Endothelial cell of umbilical vein (primary cell): ENCODE results near the gene MVK. TPM values are rescaled to one million over a fixed set of nuclear protein-coding genes. Genes with fewer than 3 reads are reported as not detected.

Experiments
- BruUV-seq: library from RNA; stranded (reverse); fragments of 400-500 nt; replicated peaks from 2 replicates; lab custom pipeline; 2021; lab: Mats Ljungman, UMichigan
- CTCF ChIA-PET: fragments of 300-600, 350-600 bp; sonication (Branson Sonifier 250); formaldehyde crosslinking; loops from one replicate; lab custom pipeline; 2021; ENCODE audit warnings: antibody characterized with exemption, inconsistent platforms; lab: Charles Lee
- POLR2A ChIA-PET: fragments of 300-600, 350-600 bp; sonication (Branson Sonifier 250); formaldehyde crosslinking; loops from one replicate; lab custom pipeline; 2021; ENCODE audit warnings: antibody characterized with exemption, inconsistent platforms; lab: Charles Lee
- DNase-seq: peaks from one replicate; pipeline ENCODE4 v3.0.0-alpha.2; 2011; ENCODE audit warnings: low read depth, low spot score
- FAIRE-seq: peaks from 2 replicates; lab custom pipeline; 2011; peaks lifted over from hg19 to GRCh38; lab: Jason Lieb, UNC
- H2AFZ ChIP-seq: 2 replicates; pipeline ENCODE4 v1.6.0; 2012; ENCODE audit warnings: low read depth, low read length, control low read depth, inconsistent platforms
- H3K27ac ChIP-seq: 2 replicates; pipeline ENCODE4 v1.5.1; 2011; ENCODE audit warnings: low read depth, mild to moderate bottlenecking, control low read depth, low read length, moderate library complexity; ENCODE audit not compliant: insufficient read depth
- H3K27me3 ChIP-seq, 2 experiments: 2 replicates each; pipeline versions ENCODE4 v1.6.0 to v1.6.1; 2011; ENCODE audit warnings: low read length in 2 of 2, mixed read lengths in 1 of 2; ENCODE audit not compliant: control insufficient read depth in 2 of 2, insufficient read depth in 2 of 2
- H3K36me3 ChIP-seq, 2 experiments: 2 replicates in 1 of 2; 3 replicates in 1 of 2; pipeline ENCODE4 v1.5.1; 2011; ENCODE audit warnings: low read length in 2 of 2, mild to moderate bottlenecking in 1 of 2, moderate library complexity in 1 of 2; ENCODE audit not compliant: control insufficient read depth in 2 of 2, insufficient read depth in 2 of 2; ENCODE audit errors: extremely low read depth in 1 of 2
- H3K4me1 ChIP-seq: 3 replicates; pipeline ENCODE4 v1.5.1; 2011; ENCODE audit warnings: mild to moderate bottlenecking, low read length; ENCODE audit not compliant: control insufficient read depth, insufficient read depth; ENCODE audit errors: extremely low read depth
- H3K4me2 ChIP-seq: 2 replicates; pipeline ENCODE4 v1.6.1; 2011; ENCODE audit warnings: low read length, control low read depth, mixed read lengths; ENCODE audit not compliant: insufficient read depth
- H3K4me3 ChIP-seq, 3 experiments: fragments of 200-600 bp in 1 of 3; sonication (generic), shearing (Covaris generic) in 1 of 3; replicated peaks in 1 of 3; 2 replicates each; pipeline ENCODE4 v1.5.1; 2011 to 2016; ENCODE audit warnings: control low read depth in 3 of 3, low read length in 3 of 3, mild to moderate bottlenecking in 2 of 3, inconsistent platforms in 1 of 3, low read depth in 1 of 3, moderate library complexity in 1 of 3; ENCODE audit not compliant: insufficient read depth in 1 of 3
- H3K79me2 ChIP-seq: 2 replicates; pipeline ENCODE4 v1.6.0; 2012; ENCODE audit warnings: low read length, inconsistent platforms; ENCODE audit not compliant: control insufficient read depth, insufficient read depth
- H3K9ac ChIP-seq: replicated peaks from 2 replicates; pipeline ENCODE3; 2011; ENCODE audit warnings: low read length, control low read depth; ENCODE audit not compliant: insufficient read depth; ENCODE audit errors: extremely low read depth
- H3K9me1 ChIP-seq: replicated peaks from 3 replicates; pipeline ENCODE4 v1.6.0; 2011; ENCODE audit warnings: mild to moderate bottlenecking, low read length; ENCODE audit not compliant: control insufficient read depth, insufficient read depth; ENCODE audit errors: extremely low read depth
- H3K9me3 ChIP-seq: replicated peaks from 2 replicates; pipeline ENCODE4 v1.5.1; 2012; ENCODE audit warnings: low read length, inconsistent platforms; ENCODE audit not compliant: control insufficient read depth, insufficient read depth
- H4K20me1 ChIP-seq: replicated peaks from 2 replicates; pipeline ENCODE3; 2011; ENCODE audit warnings: mild to moderate bottlenecking, low read length; ENCODE audit not compliant: control insufficient read depth, insufficient read depth; ENCODE audit errors: extremely low read depth
- EZH2 ChIP-seq: IDR thresholded peaks from 2 replicates; pipeline ENCODE4 v1.6.1; 2012; ENCODE audit warnings: borderline replicate concordance, low read depth, mild to moderate bottlenecking, moderate library complexity, low read length, inconsistent platforms; ENCODE audit not compliant: severe bottlenecking
- FOS ChIP-seq: IDR thresholded peaks from 2 replicates; pipeline ENCODE4 v1.6.1; 2011; ENCODE audit warnings: mild to moderate bottlenecking, low read length, moderate library complexity, borderline replicate concordance; ENCODE audit not compliant: insufficient read depth
- GATA2 ChIP-seq: IDR thresholded peaks from 2 replicates; pipeline ENCODE4 v1.7.0; 2011; ENCODE audit warnings: low read depth, mild to moderate bottlenecking, moderate library complexity, mixed read lengths, low read length; ENCODE audit not compliant: insufficient read length, insufficient read depth
- JUN ChIP-seq: IDR thresholded peaks from 2 replicates; pipeline ENCODE4 v1.6.1; 2011; ENCODE audit warnings: borderline replicate concordance, low read depth; ENCODE audit not compliant: insufficient read length, insufficient read depth
- MYC ChIP-seq: IDR thresholded peaks from one replicate; pipeline ENCODE4 v1.6.1; 2011; ENCODE audit warnings: mild to moderate bottlenecking, low read depth, low read length
- POLR2A ChIP-seq: IDR thresholded peaks from 2 replicates; pipeline ENCODE4 v1.6.1; 2012; ENCODE audit warnings: low read depth, mild to moderate bottlenecking, control low read depth, low read length
- POLR2AphosphoS5 ChIP-seq: IDR thresholded peaks from 2 replicates; pipeline ENCODE4 v1.6.1; 2012; ENCODE audit warnings: low read depth, mild to moderate bottlenecking, control low read depth, low read length, moderate library complexity; ENCODE audit not compliant: insufficient read depth
- dilution Hi-C: fragments of 300-500 bp; cut with MboI; formaldehyde crosslinking; loops from one replicate; pipeline ENCODE4 v1.15.0; 2019; ENCODE audit warnings: low sequenced_read_pairs; ENCODE audit not compliant: extremely low pct_ligation_motif_present
- intact Hi-C: fragments of 100-400 bp; cut with micrococcal nuclease; formaldehyde crosslinking; loops from one replicate; pipeline ENCODE4 v1.10.0; 2022
- polyA plus RNA-seq, 4 experiments: library from polyadenylated mRNA; depleted of rRNA in 3 of 4; stranded (reverse) in 3 of 4; unstranded in 1 of 4; fragments of >200 nt; gene quantifications; 2 replicates each; pipeline versions ENCODE4 v1.2.1 to v1.2.3, GENCODE V29; 2011 to 2012; ENCODE audit warnings: missing spikeins in 1 of 4
- total RNA-seq: library from RNA; stranded (reverse); gene quantifications from 2 replicates; pipeline ENCODE4 v1.2.3, GENCODE V29; 2021
- TF ChIP-seq, protein P1 (sequence below): IDR thresholded peaks from 2 replicates; pipeline ENCODE4 v1.6.1; 2011; ENCODE audit not compliant: insufficient read depth, insufficient read length
- TF ChIP-seq, protein P2 (sequence below), 2 donors: IDR thresholded peaks; 1 replicate in 1 of 2; 2 replicates in 1 of 2; pipeline ENCODE4 v1.5.1; 2011; ENCODE audit warnings: low read length in 2 of 2, mild to moderate bottlenecking in 2 of 2, moderate library complexity in 2 of 2, control low read depth in 1 of 2, inconsistent platforms in 1 of 2, low read depth in 1 of 2; ENCODE audit not compliant: insufficient read depth in 1 of 2; ENCODE audit errors: extremely low read depth in 1 of 2

The MVK gene
- total and polyA plus RNA-seq, 2 donors (not counting 3 experiments of a cell fraction or from before 2014, with no cell fraction given): 32.6 to 42.6 TPM

DNA sequence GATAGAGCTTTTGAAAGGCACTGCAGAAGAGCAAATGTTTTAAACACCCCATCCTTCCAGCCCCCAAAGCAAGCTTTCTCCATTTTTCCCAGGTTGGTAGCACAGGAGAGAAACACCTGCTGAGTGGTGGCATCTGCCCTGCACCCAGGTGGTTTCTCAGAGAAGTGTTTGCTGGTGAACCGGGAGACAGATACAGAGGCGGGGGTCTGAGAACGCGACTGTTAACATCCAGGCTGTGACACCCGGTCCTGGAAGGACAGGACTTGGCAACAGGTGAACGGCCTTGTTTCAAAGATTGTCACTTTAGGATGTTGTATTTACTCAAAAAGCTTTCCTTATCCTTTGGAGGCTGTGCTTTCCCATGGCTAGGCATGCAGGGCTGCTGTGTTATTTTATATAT, 18.8 kb upstream of the MVK start:
- FAIRE-seq (no peak), DNase-seq (no peak)
- H3K36me3 ChIP-seq: no peaks in the 10 kb centered on the region
- intact Hi-C loops (no loop called here), dilution Hi-C loops (no loop called here)
- H2AFZ ChIP-seq: no peak overlapping the region
- POLR2A ChIA-PET: interaction anchor here (0.6 kb wide), 1 partner anchor 421 kb away, joined by 3 read pairs; no protein-coding TSS in a partner anchor
- H3K4me2 ChIP-seq: no peak overlapping the region
- no peaks in the 10 kb centered on the region for H3K9me1 ChIP-seq
- no peaks in the 10 kb centered on the region for H3K9me3 ChIP-seq
- no peak overlapping the region for H3K27ac ChIP-seq
- H3K27me3 ChIP-seq: peaks cover 0 to 2% of the 10 kb centered on the region in 2 experiments
- no peak overlapping the region for H3K4me3 ChIP-seq
- BruUV-seq: no TSS peak
- CTCF ChIA-PET: interaction anchor here (0.6 to 1.1 kb wide), 2 partner anchors 11 to 220 kb away, joined by 3 read pairs; no protein-coding TSS in a partner anchor
- no peak for TF ChIP-seq GATA2
- TF ChIP-seq, protein P1, sequence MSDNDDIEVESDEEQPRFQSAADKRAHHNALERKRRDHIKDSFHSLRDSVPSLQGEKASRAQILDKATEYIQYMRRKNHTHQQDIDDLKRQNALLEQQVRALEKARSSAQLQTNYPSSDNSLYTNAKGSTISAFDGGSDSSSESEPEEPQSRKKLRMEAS: no peak
- TF ChIP-seq MYC: no peak
- no peak for TF ChIP-seq FOS
- no peak for TF ChIP-seq POLR2A
- no peak for TF ChIP-seq JUN
- TF ChIP-seq POLR2AphosphoS5: no peak
- TF ChIP-seq, protein P2, sequence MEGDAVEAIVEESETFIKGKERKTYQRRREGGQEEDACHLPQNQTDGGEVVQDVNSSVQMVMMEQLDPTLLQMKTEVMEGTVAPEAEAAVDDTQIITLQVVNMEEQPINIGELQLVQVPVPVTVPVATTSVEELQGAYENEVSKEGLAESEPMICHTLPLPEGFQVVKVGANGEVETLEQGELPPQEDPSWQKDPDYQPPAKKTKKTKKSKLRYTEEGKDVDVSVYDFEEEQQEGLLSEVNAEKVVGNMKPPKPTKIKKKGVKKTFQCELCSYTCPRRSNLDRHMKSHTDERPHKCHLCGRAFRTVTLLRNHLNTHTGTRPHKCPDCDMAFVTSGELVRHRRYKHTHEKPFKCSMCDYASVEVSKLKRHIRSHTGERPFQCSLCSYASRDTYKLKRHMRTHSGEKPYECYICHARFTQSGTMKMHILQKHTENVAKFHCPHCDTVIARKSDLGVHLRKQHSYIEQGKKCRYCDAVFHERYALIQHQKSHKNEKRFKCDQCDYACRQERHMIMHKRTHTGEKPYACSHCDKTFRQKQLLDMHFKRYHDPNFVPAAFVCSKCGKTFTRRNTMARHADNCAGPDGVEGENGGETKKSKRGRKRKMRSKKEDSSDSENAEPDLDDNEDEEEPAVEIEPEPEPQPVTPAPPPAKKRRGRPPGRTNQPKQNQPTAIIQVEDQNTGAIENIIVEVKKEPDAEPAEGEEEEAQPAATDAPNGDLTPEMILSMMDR (IDR thresholded peaks at IDR 0.05; ENCODE audit: extremely low read depth in 1 of 2, insufficient read depth in 1 of 2, low read depth in 1 of 2, low read length in 2 of 2): no peak
- TF ChIP-seq EZH2: no peak
- no peaks in the 10 kb centered on the region for H4K20me1 ChIP-seq
- no peak overlapping the region for H3K9ac ChIP-seq
- H3K4me1 ChIP-seq: no peaks in the 10 kb centered on the region
- H3K79me2 ChIP-seq: no peaks in the 10 kb centered on the region
